Stimulated activated naive CD8-positive, alpha-beta T cell treated with anti-CD3 and anti-CD28 coated beads, Interleukin-15, Interleukin-2, amounts not matched to agents 100 ng/mL and 50 ng/mL, for 24 hours (primary cell): Measurements from ENCODE around the gene PROP1.
A peak's percentile ranks its signal among the peaks of the same experiment; 100 is the strongest.
"Not testable (repeated sequence)": the region's sequence is repeated elsewhere in the genome, so short reads cannot be mapped to it uniquely, and the experiment has no call there.

Source experiments
- H3K27ac Mint-ChIP-seq: one replicate; pipeline ENCODE4 v1.8.0; 2021; ENCODE audit warnings: mild to moderate bottlenecking, mixed read lengths
- H3K27me3 Mint-ChIP-seq: one replicate; pipeline ENCODE4 v1.8.0; 2021; ENCODE audit warnings: mixed read lengths
- H3K36me3 Mint-ChIP-seq: one replicate; pipeline ENCODE4 v1.8.0; 2021; ENCODE audit warnings: low read depth, mixed read lengths
- H3K4me1 Mint-ChIP-seq: one replicate; pipeline ENCODE4 v1.8.0; 2021; ENCODE audit warnings: low read depth, mixed read lengths
- H3K4me3 Mint-ChIP-seq: one replicate; pipeline ENCODE4 v1.8.0; 2021; ENCODE audit warnings: mild to moderate bottlenecking, mixed read lengths
- H3K9me3 Mint-ChIP-seq: one replicate; pipeline ENCODE4 v1.8.0; 2021; ENCODE audit warnings: mixed read lengths

Gene PROP1

DNA sequence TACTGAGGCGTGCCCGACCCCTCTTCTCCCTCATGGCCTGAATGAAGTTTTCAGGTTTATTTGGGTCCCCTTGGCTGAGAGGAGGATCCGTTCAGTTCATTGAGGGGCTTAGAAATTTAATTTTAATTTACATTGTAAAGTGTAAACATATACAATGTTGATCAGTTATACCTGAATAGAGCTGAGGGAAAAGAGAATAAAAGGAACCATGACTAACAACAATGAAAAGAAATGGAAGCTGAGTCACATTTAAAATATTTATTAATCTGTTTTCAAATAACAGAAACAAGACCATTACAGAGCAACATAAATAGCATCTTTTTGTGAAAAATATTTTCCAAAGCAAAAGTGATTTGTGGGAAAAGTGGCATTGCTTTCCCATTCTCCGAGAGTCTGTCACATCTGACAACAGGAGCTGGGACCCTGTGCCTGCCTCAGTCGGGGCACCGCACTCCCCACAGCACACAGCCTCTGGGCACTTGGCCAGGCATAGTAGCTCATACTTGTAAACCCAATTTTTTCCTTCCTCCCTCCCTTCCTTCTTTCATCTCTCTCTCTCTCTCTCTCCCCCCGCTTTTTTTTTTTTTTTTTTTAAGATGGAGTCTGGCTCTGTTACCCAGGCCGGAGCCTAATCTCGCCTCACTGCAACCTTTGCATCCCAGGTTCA, 28.7 kb downstream of the PROP1 start:
- no peak overlapping the region for H3K4me3 Mint-ChIP-seq
- H3K36me3 Mint-ChIP-seq: no peaks in the 10 kb centered on the region
- peaks cover 5% of the 10 kb centered on the region for H3K27me3 Mint-ChIP-seq
- H3K27ac Mint-ChIP-seq: no peak overlapping the region
- H3K4me1 Mint-ChIP-seq: peaks cover 4% of the 10 kb centered on the region
- peaks cover 4% of the 10 kb centered on the region for H3K9me3 Mint-ChIP-seq

- no peak overlapping the region for H3K27ac Mint-ChIP-seq
- peaks cover 5% of the 10 kb centered on the region for H3K27me3 Mint-ChIP-seq
- H3K9me3 Mint-ChIP-seq: peaks cover 4% of the 10 kb centered on the region
- no peaks in the 10 kb centered on the region for H3K36me3 Mint-ChIP-seq
- peaks cover 4% of the 10 kb centered on the region for H3K4me1 Mint-ChIP-seq
- no peak overlapping the region for H3K4me3 Mint-ChIP-seq
Measured at GRCh38 chr5:177966839-177967166, 29.2 kb downstream of the PROP1 start.

DNA sequence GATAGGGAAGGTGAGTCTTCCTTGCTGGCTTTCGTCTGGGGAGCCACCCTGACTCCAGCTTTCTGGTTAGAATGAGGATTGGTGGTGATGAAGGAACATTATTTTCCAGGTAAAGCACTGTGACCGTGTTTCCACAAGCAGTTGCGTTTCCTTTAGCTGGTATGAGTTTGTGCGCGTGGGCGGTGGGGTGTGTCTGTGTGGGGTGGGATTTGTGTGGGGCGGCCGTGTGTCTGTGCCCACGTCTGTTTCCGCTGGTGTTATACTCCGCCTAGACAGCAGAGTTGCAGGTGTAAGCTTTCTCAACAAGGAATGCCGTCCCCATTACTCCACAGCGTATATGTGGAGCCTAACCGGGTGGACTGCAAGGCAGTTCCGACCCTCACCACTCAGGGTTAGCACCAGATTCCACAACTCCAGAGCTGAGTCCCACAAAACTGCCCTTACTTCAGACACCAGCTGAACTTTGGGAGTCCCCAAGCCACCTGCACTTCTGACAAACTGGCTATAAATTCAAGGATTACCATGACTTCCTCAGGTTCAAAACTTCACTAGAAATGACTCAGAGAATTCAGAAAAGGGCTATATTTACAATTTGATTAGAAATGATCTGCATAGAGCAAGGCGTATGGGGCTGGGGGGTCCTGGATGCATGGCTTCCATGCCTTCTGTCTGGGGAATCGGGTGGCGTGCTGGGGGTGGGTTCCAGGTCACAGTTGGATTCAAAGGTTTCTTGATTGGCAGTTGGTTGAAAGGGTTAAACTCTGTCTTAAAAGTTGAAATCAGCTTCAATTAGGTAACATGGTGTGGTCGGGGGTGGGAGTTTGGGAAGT, 29.8 kb downstream of the PROP1 start:
- H3K9me3 Mint-ChIP-seq: peaks cover under 1% of the 10 kb centered on the region
- no peaks in the 10 kb centered on the region for H3K36me3 Mint-ChIP-seq
- no peak overlapping the region for H3K27ac Mint-ChIP-seq
- H3K27me3 Mint-ChIP-seq: peaks cover under 1% of the 10 kb centered on the region
- H3K4me1 Mint-ChIP-seq: peaks cover 4% of the 10 kb centered on the region
- H3K4me3 Mint-ChIP-seq: no peak overlapping the region

DNA sequence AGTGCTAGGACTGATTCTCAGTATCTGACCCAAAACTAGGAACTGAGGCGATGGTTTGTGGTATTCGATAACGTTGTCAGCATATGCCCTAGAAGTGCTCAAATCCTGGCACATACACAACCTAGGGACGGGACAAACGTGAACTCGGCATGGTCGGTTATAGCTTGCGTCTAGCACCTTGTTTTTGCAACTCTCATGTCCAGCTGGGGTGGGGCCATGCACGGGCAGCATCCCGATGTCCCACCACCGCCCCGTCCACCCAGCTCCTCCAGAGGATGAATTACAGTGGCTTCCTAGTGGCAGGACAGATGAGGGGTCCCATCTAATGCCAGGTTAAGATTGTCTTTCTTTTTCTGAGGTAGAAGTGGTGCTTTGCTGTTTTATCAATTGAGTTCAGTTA, 31.6 kb downstream of the PROP1 start:
- peaks cover 4% of the 10 kb centered on the region for H3K4me1 Mint-ChIP-seq
- H3K27me3 Mint-ChIP-seq: no peaks in the 10 kb centered on the region
- no peaks in the 10 kb centered on the region for H3K9me3 Mint-ChIP-seq
- no peak overlapping the region for H3K27ac Mint-ChIP-seq
- H3K4me3 Mint-ChIP-seq: no peak overlapping the region
- H3K36me3 Mint-ChIP-seq: peaks cover 5% of the 10 kb centered on the region

DNA sequence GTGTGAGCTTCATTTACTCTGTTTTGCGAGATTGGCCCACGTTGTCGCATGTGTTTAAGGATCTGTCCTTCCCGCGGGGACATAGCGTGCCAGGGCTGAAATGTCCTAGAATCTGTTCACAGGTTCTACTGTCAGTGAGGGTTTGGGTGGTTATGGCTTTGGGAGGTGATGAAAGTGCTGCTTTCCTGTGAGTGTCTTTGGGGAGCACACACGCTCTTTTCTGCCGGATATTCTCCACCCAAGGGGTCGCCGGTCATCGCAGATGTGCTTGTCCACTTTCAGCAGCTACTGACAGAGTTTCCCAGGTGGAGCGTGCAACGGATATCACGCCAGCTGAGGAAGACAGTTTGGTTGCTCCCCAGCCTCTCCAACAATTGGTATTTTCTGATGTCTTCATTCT, 32.1 kb downstream of the PROP1 start:
- no peaks in the 10 kb centered on the region for H3K27me3 Mint-ChIP-seq
- no peak overlapping the region for H3K4me3 Mint-ChIP-seq
- peaks cover 4% of the 10 kb centered on the region for H3K4me1 Mint-ChIP-seq
- no peaks in the 10 kb centered on the region for H3K9me3 Mint-ChIP-seq
- H3K27ac Mint-ChIP-seq: no peak overlapping the region
- peaks cover 5% of the 10 kb centered on the region for H3K36me3 Mint-ChIP-seq

DNA sequence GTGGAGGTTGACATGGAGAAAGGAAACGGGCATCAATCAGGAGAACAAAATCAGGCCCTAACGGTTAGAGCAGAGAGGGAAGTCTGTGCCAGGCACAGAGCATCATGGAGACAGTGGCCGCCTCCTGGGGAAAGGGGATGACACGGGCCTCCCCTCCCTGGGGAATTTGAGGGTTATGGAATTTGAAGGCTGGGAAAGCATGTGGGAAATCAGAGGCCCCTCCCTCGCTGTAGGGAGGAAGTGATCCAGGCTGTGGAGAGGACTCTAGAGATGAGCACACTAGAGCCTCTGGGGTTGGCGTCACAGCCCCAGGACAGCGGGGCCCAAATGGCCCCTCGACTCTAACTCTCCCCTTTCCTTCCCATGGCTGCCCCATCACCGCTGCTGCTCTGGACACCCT, 36.7 kb downstream of the PROP1 start:
- Mint-ChIP-seq H3K9me3 (no peaks in the 10 kb centered on the region), H3K4me1 (no peaks in the 10 kb centered on the region), H3K27ac (no peak overlapping the region), H3K27me3 (no peaks in the 10 kb centered on the region), H3K4me3 (no peak overlapping the region), H3K36me3 (peaks cover 13% of the 10 kb centered on the region)

- no peak overlapping the region for H3K4me3 Mint-ChIP-seq
- no peaks in the 10 kb centered on the region for H3K9me3 Mint-ChIP-seq
- H3K27ac Mint-ChIP-seq: no peak overlapping the region
- H3K36me3 Mint-ChIP-seq: peaks cover 13% of the 10 kb centered on the region
- H3K4me1 Mint-ChIP-seq: no peaks in the 10 kb centered on the region
- no peaks in the 10 kb centered on the region for H3K27me3 Mint-ChIP-seq
Measured at GRCh38 chr5:177958696-177959095, 37.3 kb downstream of the PROP1 start.

DNA sequence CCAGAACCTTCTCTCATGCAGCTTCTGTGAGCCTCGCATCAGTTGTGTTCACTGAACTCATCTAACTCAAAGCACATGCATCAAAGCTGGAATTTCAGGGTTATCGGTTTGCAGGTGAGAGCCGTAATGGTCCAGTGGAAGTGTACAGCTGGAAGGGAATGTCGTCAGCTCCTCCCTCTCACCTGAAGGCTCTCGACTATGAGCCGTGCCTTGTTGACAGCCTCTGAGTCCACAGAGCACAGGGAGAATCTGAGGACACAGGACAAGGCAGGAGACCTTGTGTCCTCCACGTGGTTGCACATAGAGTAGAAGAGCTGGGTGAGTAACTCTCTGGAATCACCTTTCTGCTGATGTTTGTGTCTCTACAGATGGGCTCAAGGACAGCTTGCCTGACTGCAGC, 38.8 kb downstream of the PROP1 start:
- H3K27ac Mint-ChIP-seq: no peak overlapping the region
- H3K27me3 Mint-ChIP-seq: no peaks in the 10 kb centered on the region
- H3K4me1 Mint-ChIP-seq: no peaks in the 10 kb centered on the region
- no peak overlapping the region for H3K4me3 Mint-ChIP-seq
- no peaks in the 10 kb centered on the region for H3K9me3 Mint-ChIP-seq
- peaks cover 13% of the 10 kb centered on the region for H3K36me3 Mint-ChIP-seq

DNA sequence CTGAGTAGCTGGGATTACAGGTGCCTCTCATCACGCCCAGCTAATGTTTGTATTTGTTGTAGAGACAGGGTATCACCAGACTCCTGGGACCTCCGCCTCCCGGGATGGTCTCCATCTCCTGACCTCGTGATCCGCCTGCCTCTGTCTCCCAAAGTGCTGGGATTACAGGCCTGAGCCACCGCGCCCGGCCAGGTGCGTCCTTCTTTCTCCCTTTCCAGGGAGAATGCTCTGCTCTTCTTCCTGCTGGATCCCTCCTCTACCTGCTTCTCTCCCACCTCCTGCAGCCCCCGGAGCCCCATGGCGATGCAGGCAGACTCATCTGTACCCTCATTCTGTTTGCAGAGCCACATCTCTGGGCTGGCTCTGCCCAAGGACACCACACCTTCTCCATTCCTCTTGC, 42.9 kb downstream of the PROP1 start:
- not testable (repeated sequence) for H3K27ac Mint-ChIP-seq

GRCh38 chr5:177949656-177950055, 46.4 kb downstream of the PROP1 start:
- H3K36me3 Mint-ChIP-seq, H3K4me3 Mint-ChIP-seq, H3K4me1 Mint-ChIP-seq, H3K9me3 Mint-ChIP-seq, H3K27me3 Mint-ChIP-seq, H3K27ac Mint-ChIP-seq: not testable (repeated sequence)

More for the DNA sequence above, 42.9 kb downstream of the PROP1 start:
- not testable (repeated sequence) for H3K4me3 Mint-ChIP-seq, H3K27me3 Mint-ChIP-seq, H3K4me1 Mint-ChIP-seq, H3K9me3 Mint-ChIP-seq
- peaks cover 12% of the 10 kb centered on the region for H3K36me3 Mint-ChIP-seq

GRCh38 chr5:177949065-177949464, 47.0 kb downstream of the PROP1 start:
- not testable (repeated sequence) for H3K4me3 Mint-ChIP-seq, H3K4me1 Mint-ChIP-seq, H3K36me3 Mint-ChIP-seq, H3K27ac Mint-ChIP-seq, H3K27me3 Mint-ChIP-seq, H3K9me3 Mint-ChIP-seq

DNA sequence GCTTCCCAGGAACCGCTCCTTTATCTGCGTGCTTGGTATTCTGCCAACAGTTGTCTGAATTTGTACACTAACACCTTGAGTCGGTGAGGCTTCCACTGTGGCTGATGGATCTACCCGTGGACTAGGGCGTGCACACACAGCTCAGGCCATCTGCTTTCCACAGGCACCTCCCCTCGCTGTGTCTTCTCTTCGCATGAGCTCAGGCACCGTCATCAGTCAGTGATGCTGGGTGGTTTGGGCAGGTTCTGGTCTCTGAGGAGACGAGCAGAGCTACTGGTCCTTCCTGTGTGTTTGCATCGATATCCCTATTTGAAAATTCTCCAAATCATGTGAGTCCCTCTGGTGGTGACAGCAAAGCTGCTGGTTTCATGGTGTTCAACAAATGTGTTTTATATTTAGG, 48.1 kb downstream of the PROP1 start:
- not testable (repeated sequence) for H3K4me1 Mint-ChIP-seq, H3K27ac Mint-ChIP-seq, H3K4me3 Mint-ChIP-seq, H3K27me3 Mint-ChIP-seq, H3K9me3 Mint-ChIP-seq, H3K36me3 Mint-ChIP-seq

DNA sequence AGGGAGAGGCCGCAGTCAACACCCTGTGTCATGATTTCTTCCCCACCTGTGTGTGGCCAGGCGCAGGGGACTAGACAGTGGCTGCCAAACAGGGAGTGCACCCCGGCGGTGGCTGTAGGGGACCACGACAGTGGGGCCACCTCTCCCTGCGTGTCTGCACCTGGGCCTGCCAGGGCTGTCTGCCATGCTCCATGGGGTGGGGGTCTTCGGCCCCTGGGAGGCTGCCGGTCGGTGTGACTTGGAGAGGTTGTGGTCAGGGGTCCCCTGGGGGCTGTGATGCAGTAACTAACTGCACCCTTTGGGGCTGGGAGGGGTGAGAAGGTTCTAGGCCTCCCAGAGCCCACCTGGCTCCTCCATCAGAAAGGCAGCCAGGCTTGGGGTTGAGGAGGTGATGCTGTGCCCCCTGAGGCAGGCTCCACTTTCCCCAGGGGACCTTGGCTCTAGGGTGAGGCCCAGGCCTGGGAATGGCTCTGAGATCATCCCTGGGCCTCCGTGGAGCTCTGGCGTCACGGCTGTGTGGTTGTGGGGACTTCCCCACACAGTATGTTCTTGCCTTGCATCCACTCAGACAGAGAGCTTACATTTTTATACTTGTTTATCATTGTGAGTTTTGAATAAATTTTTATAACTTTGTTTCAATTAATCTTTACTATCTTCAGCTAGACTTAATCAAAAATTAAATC, 50.3 kb downstream of the PROP1 start:
- H3K36me3 Mint-ChIP-seq, H3K4me1 Mint-ChIP-seq, H3K27me3 Mint-ChIP-seq, H3K4me3 Mint-ChIP-seq, H3K27ac Mint-ChIP-seq, H3K9me3 Mint-ChIP-seq: not testable (repeated sequence)

- H3K9me3 Mint-ChIP-seq, H3K4me1 Mint-ChIP-seq, H3K27me3 Mint-ChIP-seq, H3K36me3 Mint-ChIP-seq, H3K27ac Mint-ChIP-seq, H3K4me3 Mint-ChIP-seq: not testable (repeated sequence)
Measured at GRCh38 chr5:177945145-177945544, 50.9 kb downstream of the PROP1 start.

DNA sequence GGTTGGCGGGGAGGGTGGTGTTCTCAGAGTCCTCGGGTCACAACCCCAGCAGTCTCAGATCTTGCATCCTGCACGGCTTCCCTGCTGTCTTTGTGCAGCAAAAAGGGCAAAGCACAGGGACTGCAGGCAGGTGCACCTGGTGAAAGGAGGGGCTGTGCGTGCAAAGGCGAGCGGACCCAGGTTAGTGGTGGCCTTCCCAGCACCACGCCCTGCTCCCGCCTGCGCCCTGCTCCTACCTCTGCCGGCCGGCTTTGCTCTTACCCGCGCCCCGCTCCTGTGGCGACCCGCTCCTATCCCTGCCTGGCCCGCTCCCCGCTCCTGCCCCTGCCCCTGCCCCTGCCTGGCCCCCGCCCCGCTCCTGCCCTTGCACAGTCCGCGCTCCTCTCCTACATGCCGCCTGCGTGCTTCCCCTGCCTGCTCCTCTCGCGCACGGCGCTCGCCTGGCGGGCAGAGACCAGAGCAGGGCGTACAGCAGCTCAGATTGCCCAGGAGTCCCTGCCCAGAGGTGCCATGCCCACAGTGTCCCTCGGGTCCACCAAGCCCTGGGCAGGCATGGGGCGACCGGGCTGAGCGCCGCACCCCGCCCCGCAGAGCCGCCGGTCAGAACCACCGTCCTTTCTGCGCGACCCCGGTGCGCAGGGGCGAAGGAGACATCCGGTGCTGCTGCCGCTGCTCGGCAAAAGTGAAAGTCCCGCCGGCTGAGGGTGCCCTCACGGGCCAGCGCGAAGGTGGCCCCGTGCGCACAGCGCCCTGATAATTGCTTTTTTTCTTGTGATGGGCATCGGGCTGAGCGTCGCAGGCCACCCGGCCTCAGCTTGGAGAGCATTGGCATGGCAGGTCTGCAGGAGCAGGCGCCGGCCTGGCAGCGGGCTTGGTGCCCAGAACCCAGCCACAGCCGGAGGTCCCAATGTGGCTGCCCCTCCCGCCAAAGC, 52.0 kb downstream of the PROP1 start:
- not testable (repeated sequence) for H3K27me3 Mint-ChIP-seq, H3K27ac Mint-ChIP-seq, H3K9me3 Mint-ChIP-seq, H3K36me3 Mint-ChIP-seq
- peaks cover 10% of the 10 kb centered on the region for H3K4me1 Mint-ChIP-seq
- peak overlapping the region; percentile 75 for H3K4me3 Mint-ChIP-seq
